Neural crest cell (in vitro differentiated cells): ENCODE measurements around the gene SLC45A3. TPM values are rescaled to one million over a fixed set of nuclear protein-coding genes. Genes with fewer than 3 reads are reported as not detected.

ENCODE experiments used
- DNase-seq: peaks from one replicate; pipeline ENCODE4 v3.0.0; 2021; ENCODE audit warnings: low read depth, mixed read lengths, low spot score
- H3K27ac Mint-ChIP-seq: one replicate; pipeline ENCODE4 v1.8.0; 2021; ENCODE audit warnings: mild to moderate bottlenecking, mixed read lengths; ENCODE audit not compliant: unreplicated experiment
- H3K27me3 Mint-ChIP-seq: 2 replicates; pipeline ENCODE4 v1.8.0; 2021; ENCODE audit warnings: low read depth, mild to moderate bottlenecking, mixed read lengths
- H3K36me3 Mint-ChIP-seq: 2 replicates; pipeline ENCODE4 v1.8.0; 2021; ENCODE audit warnings: low read depth, mild to moderate bottlenecking, mixed read lengths
- H3K4me1 Mint-ChIP-seq: 2 replicates; pipeline ENCODE4 v1.8.0; 2021; ENCODE audit warnings: mixed read lengths
- H3K4me3 Mint-ChIP-seq: one replicate; pipeline ENCODE4 v1.8.0; 2021; ENCODE audit warnings: mild to moderate bottlenecking, mixed read lengths
- H3K9me3 Mint-ChIP-seq: 2 replicates; pipeline ENCODE4 v1.8.0; 2021; ENCODE audit warnings: mixed read lengths
- CTCF ChIP-seq: fragments of 200-600 bp; sonication (generic); conservative IDR thresholded peaks from 2 replicates; pipeline ENCODE4 v1.5.0; 2021; ENCODE audit warnings: antibody characterized with exemption, mild to moderate bottlenecking
- total RNA-seq: library from RNA; stranded (reverse); gene quantifications from 2 replicates; pipeline ENCODE4 v1.2.1, GENCODE V29; 2021

SLC45A3 gene
- total RNA-seq, 1 donor from 2014 or later = 14.0 TPM

GRCh38 chr1:205629751-205630150 lies 50.6 kb downstream of the SLC45A3 start:
- no peak for DNase-seq
- H3K27me3 Mint-ChIP-seq = no peaks in the 10 kb centered on the region
- H3K4me3 Mint-ChIP-seq = peak overlapping the region; percentile 98
- no peak for TF ChIP-seq CTCF
- no peaks in the 10 kb centered on the region for H3K36me3 Mint-ChIP-seq
- peaks cover 45% of the 10 kb centered on the region for H3K4me1 Mint-ChIP-seq
- H3K9me3 Mint-ChIP-seq = no peaks in the 10 kb centered on the region
- peak overlapping the region; percentile 81 for H3K27ac Mint-ChIP-seq

- Mint-ChIP-seq H3K27ac (no peak overlapping the region), H3K4me3 (peak overlapping the region; percentile 74), H3K4me1 (peaks cover 37% of the 10 kb centered on the region)
Measured at GRCh38 chr1:205627956-205628355, 52.4 kb downstream of the SLC45A3 start.

GRCh38 chr1:205626216-205626615 lies 54.1 kb downstream of the SLC45A3 start:
- peak overlapping the region; percentile 84 for H3K27ac Mint-ChIP-seq
- H3K9me3 Mint-ChIP-seq = no peaks in the 10 kb centered on the region
- no peak for TF ChIP-seq CTCF
- H3K36me3 Mint-ChIP-seq = no peaks in the 10 kb centered on the region
- DNase-seq = no peak
- no peaks in the 10 kb centered on the region for H3K27me3 Mint-ChIP-seq
- peaks cover 29% of the 10 kb centered on the region for H3K4me1 Mint-ChIP-seq
- no peak overlapping the region for H3K4me3 Mint-ChIP-seq

More at GRCh38 chr1:205627956-205628355, 52.4 kb downstream of the SLC45A3 start:
- H3K9me3 Mint-ChIP-seq = no peaks in the 10 kb centered on the region
- TF ChIP-seq CTCF = no peak
- no peak for DNase-seq
- no peaks in the 10 kb centered on the region for H3K27me3 Mint-ChIP-seq
- no peaks in the 10 kb centered on the region for H3K36me3 Mint-ChIP-seq

GRCh38 chr1:205623646-205624045 lies 56.7 kb downstream of the SLC45A3 start:
- Mint-ChIP-seq H3K4me3 (peak overlapping the region; percentile 34), H3K27me3 (no peaks in the 10 kb centered on the region), H3K27ac (peak overlapping the region; percentile 57), H3K9me3 (no peaks in the 10 kb centered on the region), H3K4me1 (peaks cover 12% of the 10 kb centered on the region), H3K36me3 (peaks cover 6% of the 10 kb centered on the region)
- no peak for TF ChIP-seq CTCF
- no peak for DNase-seq

GRCh38 chr1:205620269-205620668 lies 60.0 kb downstream of the SLC45A3 start:
- Mint-ChIP-seq H3K27me3 (no peaks in the 10 kb centered on the region), H3K36me3 (peaks cover 11% of the 10 kb centered on the region), H3K4me3 (no peak overlapping the region), H3K4me1 (no peaks in the 10 kb centered on the region), H3K9me3 (no peaks in the 10 kb centered on the region), H3K27ac (no peak overlapping the region)
- no peak for TF ChIP-seq CTCF
- no peak for DNase-seq

GRCh38 chr1:205619376-205619775 lies 60.9 kb downstream of the SLC45A3 start:
- H3K9me3 Mint-ChIP-seq = no peaks in the 10 kb centered on the region
- H3K4me3 Mint-ChIP-seq = no peak overlapping the region
- no peaks in the 10 kb centered on the region for H3K27me3 Mint-ChIP-seq
- H3K4me1 Mint-ChIP-seq = no peaks in the 10 kb centered on the region
- no peak for TF ChIP-seq CTCF
- H3K36me3 Mint-ChIP-seq = peaks cover 11% of the 10 kb centered on the region
- no peak overlapping the region for H3K27ac Mint-ChIP-seq
- DNase-seq = no peak
